H1 (cell line): ENCODE results near the gene SKIC8. TPM values are rescaled to one million over a fixed set of nuclear protein-coding genes. Genes with fewer than 3 reads are reported as not detected.

Experiments used
- FOSL1 ChIP-seq: IDR thresholded peaks from 2 replicates; pipeline ENCODE4 v1.6.1; 2011; ENCODE audit warnings: mild to moderate bottlenecking, low read depth, low read length, moderate library complexity; ENCODE audit not compliant: insufficient read depth
- JUND ChIP-seq: IDR thresholded peaks from 2 replicates; pipeline ENCODE4 v1.6.1; 2011; ENCODE audit warnings: mild to moderate bottlenecking, improper control_type of control experiment, low read length
- RFX5 ChIP-seq: IDR thresholded peaks from 2 replicates; pipeline ENCODE4 v1.6.1; 2011; ENCODE audit warnings: low read depth, low read length, improper control_type of control experiment, borderline replicate concordance
- RXRA ChIP-seq: IDR thresholded peaks from 2 replicates; pipeline ENCODE4 v1.6.1; 2011; ENCODE audit warnings: low read depth, mild to moderate bottlenecking, low read length, moderate library complexity; ENCODE audit not compliant: insufficient read depth
- TBP ChIP-seq: IDR thresholded peaks from 2 replicates; pipeline ENCODE4 v1.6.1; 2011; ENCODE audit warnings: low read depth, low read length, improper control_type of control experiment
- polyA plus RNA-seq, 7 experiments: library from polyadenylated mRNA; depleted of rRNA in 3 of 7; stranded (reverse) in 5 of 7; unstranded in 2 of 7; fragments of >200 nt in 5 of 7; fragments of 200-250 nt in 2 of 7; gene quantifications; 1 replicate in 5 of 7; 2 replicates in 1 of 7; 4 replicates in 1 of 7; pipeline versions ENCODE4 v1.2.1 to v1.2.3, GENCODE V29; 2011 to 2013; ENCODE audit warnings: missing spikeins in 2 of 7, mixed read lengths in 2 of 7
- total RNA-seq: library from RNA; stranded (reverse); fragmentation: NEBNext Ultra II Directional; extraction: Animal tissue kit (Norgen Biotek cat#: 25700); gene quantifications from 2 replicates; pipeline ENCODE4 v1.2.1, GENCODE V29; 2021

The SKIC8 gene
- total and polyA plus RNA-seq, 2 of the 8 experiments (the other 6 are each of a cell fraction or from before 2014, with no cell fraction given): 44.2 to 77.7 TPM

DNA sequence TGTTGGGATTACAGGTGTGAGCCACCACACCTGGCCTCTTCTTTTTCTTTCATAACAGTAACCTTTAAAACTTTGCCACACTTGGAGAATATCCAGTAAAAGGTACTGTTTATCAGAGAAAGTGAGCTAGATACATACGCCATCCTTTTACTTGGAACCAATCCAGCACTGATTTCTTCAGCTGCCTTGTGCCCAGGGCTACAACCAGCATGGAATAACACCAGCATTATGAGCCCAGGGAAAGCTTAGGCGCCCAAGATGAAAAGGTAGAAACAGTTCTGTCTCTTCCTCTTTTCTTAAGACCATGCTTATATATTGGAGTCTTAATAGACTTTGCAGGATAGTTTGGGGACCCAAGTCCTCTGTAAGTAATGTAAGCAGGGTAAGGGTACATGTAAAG, 8.4 kb downstream of the SKIC8 start (continued):
- TF ChIP-seq JUND (no peak), FOSL1 (no peak), TBP (no peak), RXRA (no peak), RFX5 (no peak)
